HepG2 (cell line): ENCODE results near the gene CPT1C. TPM values are rescaled to one million over a fixed set of nuclear protein-coding genes. Genes with fewer than 3 reads are reported as not detected.

ENCODE experiments used
- AHR ChIP-seq: IDR thresholded peaks from 2 replicates; pipeline ENCODE4 v1.6.1; 2018; ENCODE audit warnings: missing genetic modification reagents, missing compliant biosample characterization
- HMGA1 ChIP-seq: sonication (generic); formaldehyde crosslinking; conservative IDR thresholded peaks from 2 replicates; pipeline ENCODE4 v1.4.0; 2020; ENCODE audit warnings: missing genetic modification reagents
- LCORL ChIP-seq, 2 experiments: fragments of 450-650 bp in 1 of 2; sonication (generic) in 1 of 2; formaldehyde crosslinking in 1 of 2; IDR thresholded peaks; 2 replicates each; pipeline versions ENCODE4 v1.5.0 to v1.6.1; 2017 to 2020; ENCODE audit warnings: antibody characterized with exemption in 1 of 2, missing genetic modification reagents in 1 of 2
- MAX ChIP-seq: IDR thresholded peaks from 2 replicates; pipeline ENCODE4 v1.6.1; 2012; ENCODE audit warnings: inconsistent platforms
- MLX ChIP-seq: IDR thresholded peaks from 2 replicates; pipeline ENCODE4 v1.6.1; 2016
- POLR2G ChIP-seq: fragments of 200-400 bp; formaldehyde crosslinking; IDR thresholded peaks from 2 replicates; pipeline ENCODE4 v1.6.1; 2018; ENCODE audit warnings: mild to moderate bottlenecking, low read depth, low read length, moderate library complexity
- SAFB2 ChIP-seq: sonication (generic); formaldehyde crosslinking; IDR thresholded peaks from 2 replicates; pipeline ENCODE4 v1.5.1; 2020; ENCODE audit warnings: missing genetic modification reagents, low read depth, mild to moderate bottlenecking, borderline replicate concordance
- YEATS4 ChIP-seq: sonication (generic); formaldehyde crosslinking; IDR thresholded peaks from 2 replicates; pipeline ENCODE4 v1.4.0; 2020; ENCODE audit warnings: missing genetic modification reagents, borderline replicate concordance
- ZBTB26 ChIP-seq: IDR thresholded peaks from 2 replicates; pipeline ENCODE4 v1.6.1; 2016; ENCODE audit warnings: missing compliant biosample characterization, missing genetic modification reagents, borderline replicate concordance
- ZFP90 ChIP-seq: sonication (generic); formaldehyde crosslinking; IDR thresholded peaks from 2 replicates; pipeline ENCODE4 v1.8.0; 2022; ENCODE audit warnings: missing genetic modification reagents, mild to moderate bottlenecking, inconsistent platforms, borderline replicate concordance
- ZFY ChIP-seq: sonication (generic); formaldehyde crosslinking; IDR thresholded peaks from 2 replicates; pipeline ENCODE4 v1.4.0; 2020; ENCODE audit warnings: missing genetic modification reagents
- ZNF264 ChIP-seq: sonication (generic); formaldehyde crosslinking; IDR thresholded peaks from 2 replicates; pipeline ENCODE4 v1.4.0; 2020; ENCODE audit warnings: missing genetic modification reagents
- ZNF501 ChIP-seq: sonication (generic); formaldehyde crosslinking; IDR thresholded peaks from 2 replicates; pipeline ENCODE4 v1.5.1; 2020; ENCODE audit warnings: mild to moderate bottlenecking, moderate library complexity, missing genetic modification reagents
- ZNF512 ChIP-seq: sonication (generic); formaldehyde crosslinking; IDR thresholded peaks from 2 replicates; pipeline ENCODE4 v1.4.0; 2020; ENCODE audit warnings: mild to moderate bottlenecking, missing genetic modification reagents
- ZNF614 ChIP-seq: IDR thresholded peaks from 2 replicates; pipeline ENCODE4 v1.6.1; 2018; ENCODE audit warnings: missing biosample characterization, missing genetic modification reagents, inconsistent platforms, borderline replicate concordance
- ZNF7 ChIP-seq: IDR thresholded peaks from 2 replicates; pipeline ENCODE4 v1.6.1; 2016; ENCODE audit warnings: missing biosample characterization, missing genetic modification reagents
- ZNF772 ChIP-seq: sonication (generic); formaldehyde crosslinking; IDR thresholded peaks from 2 replicates; pipeline ENCODE4 v1.5.0; 2020; ENCODE audit warnings: mild to moderate bottlenecking, missing genetic modification reagents
- ZNF879 ChIP-seq: sonication (generic); formaldehyde crosslinking; IDR thresholded peaks from 2 replicates; pipeline ENCODE4 v1.8.1; 2023; ENCODE audit warnings: missing genetic modification reagents
- polyA plus RNA-seq, 8 experiments: library from polyadenylated mRNA; depleted of rRNA in 3 of 8; stranded (reverse) in 7 of 8; unstranded in 1 of 8; fragments of >200 nt; fragmentation: Illumina TruSeq in 4 of 8; extraction: Trizol in 4 of 8; gene quantifications; 2 replicates each; pipeline versions ENCODE4 v1.2.1 to v1.2.3, GENCODE V29; 2011 to 2016; ENCODE audit warnings: low read depth in 4 of 8, missing spikeins in 1 of 8, mixed read lengths in 1 of 8; ENCODE audit not compliant: insufficient read depth in 1 of 8
- total RNA-seq, 5 experiments: library from RNA; depleted of rRNA; stranded (reverse); fragments of >200 nt; fragmentation: Illumina TruSeq; extraction: Trizol; gene quantifications; 2 replicates each; pipeline ENCODE4 v1.2.3, GENCODE V29; 2016; ENCODE audit warnings: low read depth in 1 of 5
- TF ChIP-seq, protein P1 (sequence below): sonication (generic); formaldehyde crosslinking; conservative IDR thresholded peaks from 2 replicates; pipeline ENCODE4 v1.4.0; 2020; ENCODE audit warnings: missing genetic modification reagents
- TF ChIP-seq, protein P2 (sequence below): sonication (generic); formaldehyde crosslinking; IDR thresholded peaks from 2 replicates; pipeline ENCODE4 v1.4.0; 2020; ENCODE audit warnings: missing genetic modification reagents, borderline replicate concordance

CPT1C gene
- total and polyA plus RNA-seq, 2 of the 13 experiments (the other 11 are each of a cell fraction or from before 2014, with no cell fraction given): 0.18 TPM; not detected in 1

DNA sequence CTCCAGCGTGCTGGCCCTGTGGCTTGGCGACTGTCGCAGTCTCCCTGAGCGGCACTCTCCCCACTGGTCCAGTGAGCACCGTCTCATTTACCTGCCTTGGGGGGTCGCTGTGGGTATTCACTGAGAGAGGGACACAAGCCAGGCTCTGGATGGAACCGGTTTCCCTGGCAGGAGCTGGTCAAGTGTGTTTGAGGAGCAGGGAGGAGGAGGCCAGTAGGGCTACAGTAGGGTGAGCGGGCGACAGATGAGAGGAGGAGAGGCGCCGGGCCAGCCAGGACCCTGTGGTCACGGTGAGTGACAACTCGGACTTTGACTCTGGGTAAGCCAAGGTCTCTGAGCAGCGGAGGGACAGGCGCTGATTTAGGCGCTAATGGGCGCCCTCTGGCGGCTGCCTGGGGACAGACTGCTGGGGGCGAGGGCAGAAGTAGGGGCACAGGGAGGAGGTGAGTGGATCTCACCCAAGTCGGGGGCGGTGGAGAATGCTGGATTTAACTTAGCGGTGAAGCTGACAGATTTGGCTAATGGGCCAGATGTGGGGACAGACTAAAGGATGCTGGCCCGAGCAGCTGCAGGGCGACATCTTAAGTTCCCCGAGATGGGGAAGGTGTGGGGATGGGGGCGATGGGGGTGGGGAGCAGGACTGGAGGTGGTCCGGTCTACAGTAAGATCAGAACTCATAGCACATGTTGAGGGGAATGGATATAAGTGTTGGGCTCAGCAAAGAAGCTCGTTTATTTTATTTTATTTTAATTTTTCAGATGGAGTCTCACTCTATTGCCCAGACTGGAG is 18.6 kb upstream of the CPT1C start (continued):
- peak; percentile 39; the same call in 1 of the 2 replicates for TF ChIP-seq MLX
- TF ChIP-seq, protein P1, sequence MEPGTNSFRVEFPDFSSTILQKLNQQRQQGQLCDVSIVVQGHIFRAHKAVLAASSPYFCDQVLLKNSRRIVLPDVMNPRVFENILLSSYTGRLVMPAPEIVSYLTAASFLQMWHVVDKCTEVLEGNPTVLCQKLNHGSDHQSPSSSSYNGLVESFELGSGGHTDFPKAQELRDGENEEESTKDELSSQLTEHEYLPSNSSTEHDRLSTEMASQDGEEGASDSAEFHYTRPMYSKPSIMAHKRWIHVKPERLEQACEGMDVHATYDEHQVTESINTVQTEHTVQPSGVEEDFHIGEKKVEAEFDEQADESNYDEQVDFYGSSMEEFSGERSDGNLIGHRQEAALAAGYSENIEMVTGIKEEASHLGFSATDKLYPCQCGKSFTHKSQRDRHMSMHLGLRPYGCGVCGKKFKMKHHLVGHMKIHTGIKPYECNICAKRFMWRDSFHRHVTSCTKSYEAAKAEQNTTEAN (CRISPR knock-in tag): 0 out of 2 replicates have a peak, but pooled peaks have one; percentile 33
- TF ChIP-seq ZFP90 (CRISPR knock-in tag): peak; percentile 84; the same call in 1 of the 2 replicates
- peak; percentile 33; the same call in 1 of the 2 replicates for TF ChIP-seq POLR2G
- no peak for TF ChIP-seq ZNF879 (CRISPR knock-in tag)
- TF ChIP-seq ZNF614: peak; percentile 65; the same call in 1 of the 2 replicates
- no peak for TF ChIP-seq AHR (CRISPR knock-in tag)
- peak; percentile 45; the same call in 1 of the 2 replicates for TF ChIP-seq ZFY (CRISPR knock-in tag)
- peak; percentile 75; the same call in 1 of the 2 replicates for TF ChIP-seq ZNF772 (CRISPR knock-in tag)
- TF ChIP-seq ZNF501: peak; percentile 82
- no peak; the same call in none of the 2 replicates for TF ChIP-seq YEATS4 (CRISPR knock-in tag)
- TF ChIP-seq ZNF512: no peak
- no peak for TF ChIP-seq SAFB2 (CRISPR knock-in tag)
- TF ChIP-seq, protein P2, sequence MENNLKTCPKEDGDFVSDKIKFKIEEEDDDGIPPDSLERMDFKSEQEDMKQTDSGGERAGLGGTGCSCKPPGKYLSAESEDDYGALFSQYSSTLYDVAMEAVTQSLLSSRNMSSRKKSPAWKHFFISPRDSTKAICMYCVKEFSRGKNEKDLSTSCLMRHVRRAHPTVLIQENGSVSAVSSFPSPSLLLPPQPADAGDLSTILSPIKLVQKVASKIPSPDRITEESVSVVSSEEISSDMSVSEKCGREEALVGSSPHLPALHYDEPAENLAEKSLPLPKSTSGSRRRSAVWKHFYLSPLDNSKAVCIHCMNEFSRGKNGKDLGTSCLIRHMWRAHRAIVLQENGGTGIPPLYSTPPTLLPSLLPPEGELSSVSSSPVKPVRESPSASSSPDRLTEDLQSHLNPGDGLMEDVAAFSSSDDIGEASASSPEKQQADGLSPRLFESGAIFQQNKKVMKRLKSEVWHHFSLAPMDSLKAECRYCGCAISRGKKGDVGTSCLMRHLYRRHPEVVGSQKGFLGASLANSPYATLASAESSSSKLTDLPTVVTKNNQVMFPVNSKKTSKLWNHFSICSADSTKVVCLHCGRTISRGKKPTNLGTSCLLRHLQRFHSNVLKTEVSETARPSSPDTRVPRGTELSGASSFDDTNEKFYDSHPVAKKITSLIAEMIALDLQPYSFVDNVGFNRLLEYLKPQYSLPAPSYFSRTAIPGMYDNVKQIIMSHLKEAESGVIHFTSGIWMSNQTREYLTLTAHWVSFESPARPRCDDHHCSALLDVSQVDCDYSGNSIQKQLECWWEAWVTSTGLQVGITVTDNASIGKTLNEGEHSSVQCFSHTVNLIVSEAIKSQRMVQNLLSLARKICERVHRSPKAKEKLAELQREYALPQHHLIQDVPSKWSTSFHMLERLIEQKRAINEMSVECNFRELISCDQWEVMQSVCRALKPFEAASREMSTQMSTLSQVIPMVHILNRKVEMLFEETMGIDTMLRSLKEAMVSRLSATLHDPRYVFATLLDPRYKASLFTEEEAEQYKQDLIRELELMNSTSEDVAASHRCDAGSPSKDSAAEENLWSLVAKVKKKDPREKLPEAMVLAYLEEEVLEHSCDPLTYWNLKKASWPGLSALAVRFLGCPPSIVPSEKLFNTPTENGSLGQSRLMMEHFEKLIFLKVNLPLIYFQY (CRISPR knock-in tag): peak; percentile 79; the same call in 1 of the 2 replicates
- TF ChIP-seq MAX: peak; percentile 52; the same call in 1 of the 2 replicates
- peak; percentile 84 for TF ChIP-seq ZNF264
- 0 out of 2 replicates have a peak, but pooled peaks have one; percentile 73 for TF ChIP-seq ZBTB26 (CRISPR knock-in tag)
- TF ChIP-seq ZNF7 (CRISPR knock-in tag): no peak
- TF ChIP-seq LCORL (IDR thresholded peaks at IDR 0.05): no peak
- TF ChIP-seq LCORL (CRISPR knock-in tag; IDR thresholded peaks at IDR 0.05): peak; percentile 75
- TF ChIP-seq HMGA1 (CRISPR knock-in tag): no peak
